Stimulated activated CD4-positive, alpha-beta T cell treated with anti-CD3 and anti-CD28 coated beads, TNF-alpha, amount 100 ng/mL, for 48 hours (primary cell): Measurements from ENCODE around the gene COBL.

Experiments
- DNase-seq, 3 donors: peaks; one replicate each; pipeline ENCODE4 v3.0.0-alpha.2; 2020; ENCODE audit warnings: low read depth in 3 of 3

The COBL gene

DNA sequence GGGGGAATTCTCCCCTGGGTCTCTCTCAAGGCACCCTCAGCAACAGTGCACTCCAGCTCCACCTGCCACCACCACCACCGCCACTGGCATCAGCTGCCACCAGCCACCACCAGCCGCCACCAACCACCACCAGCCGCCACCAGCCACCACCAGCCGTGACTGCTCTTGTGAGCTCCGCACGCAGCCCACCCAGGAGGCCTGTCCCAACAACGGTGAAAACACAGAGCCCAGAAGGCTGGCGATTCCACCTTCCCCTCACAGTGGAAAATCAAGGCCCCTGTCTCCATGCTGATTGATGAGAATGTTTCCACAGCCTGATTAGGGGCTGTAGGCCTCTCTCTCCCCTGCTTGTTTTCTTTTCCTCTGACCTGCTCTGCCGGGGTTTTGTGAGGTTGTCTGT, 41.1 kb downstream of the COBL start:
- no peak for DNase-seq

- no peak for DNase-seq
Measured at GRCh38 chr7:51274955-51275354, 41.7 kb downstream of the COBL start.

DNA sequence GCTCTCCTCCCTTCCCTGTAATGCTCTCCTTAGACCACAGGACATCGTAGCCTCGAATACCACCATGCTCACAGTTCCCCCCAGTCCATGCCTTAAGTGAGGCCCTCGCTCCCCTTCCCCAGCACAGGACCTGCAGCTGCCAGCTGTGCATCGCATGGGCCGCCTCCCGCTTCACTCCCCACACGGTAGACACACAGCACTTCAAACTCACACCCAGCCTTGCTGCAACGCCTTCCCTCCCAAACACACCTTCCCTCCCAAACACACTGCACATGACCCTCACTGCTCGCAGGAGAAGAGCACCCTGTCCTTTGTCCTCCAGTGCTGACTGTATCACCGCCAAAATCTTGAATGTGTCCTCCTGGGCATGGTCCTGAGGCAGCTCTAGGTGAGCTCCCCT, 42.6 kb downstream of the COBL start:
- DNase-seq, result no peak

DNA sequence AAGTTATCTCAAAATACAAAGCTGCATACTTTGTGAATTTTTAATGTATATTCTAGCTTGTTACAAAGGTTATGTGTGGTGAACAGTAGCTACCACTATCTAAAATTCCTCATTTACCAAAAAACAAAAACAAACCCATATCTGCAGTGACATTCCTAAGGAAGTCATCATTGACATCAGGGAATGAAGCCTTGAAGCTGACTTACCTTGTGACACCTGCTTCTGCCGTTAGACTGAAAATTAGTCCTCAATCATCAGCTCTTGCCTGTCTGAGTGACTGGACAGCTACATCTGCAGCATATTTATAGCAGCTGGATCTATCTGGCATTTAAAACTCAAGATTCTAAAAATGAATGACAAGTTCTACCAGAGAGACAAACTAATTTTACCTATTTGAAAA, 43.2 kb downstream of the COBL start:
- DNase-seq, result no peak

DNA sequence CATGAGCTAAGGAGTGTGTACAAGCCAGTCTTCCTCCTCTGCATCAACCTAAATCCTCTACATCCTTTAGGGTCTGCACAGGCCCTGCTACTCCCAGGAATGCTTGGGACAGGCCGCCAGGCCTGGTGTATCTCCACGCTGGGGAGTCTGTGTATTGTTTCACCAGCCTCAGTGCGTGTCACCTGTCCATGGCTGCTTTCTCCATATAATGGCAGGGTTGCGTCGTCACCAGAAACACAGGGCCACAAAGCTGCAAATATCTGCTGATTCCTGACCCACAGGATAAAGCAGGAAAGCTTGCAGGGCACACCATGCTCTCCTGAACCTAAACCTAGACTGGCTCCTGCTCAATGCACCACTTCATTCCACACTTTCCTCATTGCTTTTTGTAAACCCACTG, 45.6 kb downstream of the COBL start:
- DNase-seq, result no peak

DNA sequence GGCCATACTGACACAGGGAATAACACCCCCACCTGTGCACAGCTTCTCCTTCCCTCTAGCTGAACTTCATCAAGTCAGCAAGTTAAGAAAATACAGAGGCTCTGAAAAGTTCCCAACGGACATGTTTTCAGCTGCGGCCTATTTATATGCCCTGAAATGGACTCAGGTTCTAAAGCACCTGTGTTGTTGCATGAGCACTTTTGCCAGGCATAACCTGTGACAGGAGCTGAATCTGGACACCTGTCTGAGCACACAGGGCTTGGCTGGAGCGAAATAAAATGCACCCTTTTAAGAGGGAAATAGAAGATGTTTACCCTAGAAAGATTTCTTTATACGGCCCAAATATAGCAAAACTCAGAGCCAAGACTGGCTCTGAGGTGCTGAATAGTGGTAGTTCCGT, 46.7 kb downstream of the COBL start:
- DNase-seq, result no peak

GRCh38 chr7:51269321-51269720, 47.3 kb downstream of the COBL start:
- no peak for DNase-seq

- DNase-seq, result no peak
Measured at GRCh38 chr7:51268859-51269258, 47.8 kb downstream of the COBL start.

DNA sequence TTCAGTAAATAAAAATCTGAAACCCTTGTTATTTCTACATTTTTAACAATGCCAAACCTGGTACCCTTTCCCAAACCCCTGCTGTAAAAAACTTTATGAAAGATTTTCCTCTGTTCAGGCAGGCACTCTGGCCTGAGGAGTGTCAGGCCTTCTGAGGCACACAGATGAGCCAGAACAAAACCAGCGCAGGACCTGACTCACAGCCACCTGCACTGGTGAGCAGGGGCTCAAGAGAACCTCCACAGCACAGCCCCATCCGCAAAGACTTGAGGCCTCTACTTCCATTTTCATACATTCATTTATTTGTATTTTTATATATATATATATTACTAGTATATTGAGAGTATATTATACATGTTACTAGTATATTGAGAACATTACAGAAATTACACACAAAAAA, 49.4 kb downstream of the COBL start:
- no peak for DNase-seq

DNA sequence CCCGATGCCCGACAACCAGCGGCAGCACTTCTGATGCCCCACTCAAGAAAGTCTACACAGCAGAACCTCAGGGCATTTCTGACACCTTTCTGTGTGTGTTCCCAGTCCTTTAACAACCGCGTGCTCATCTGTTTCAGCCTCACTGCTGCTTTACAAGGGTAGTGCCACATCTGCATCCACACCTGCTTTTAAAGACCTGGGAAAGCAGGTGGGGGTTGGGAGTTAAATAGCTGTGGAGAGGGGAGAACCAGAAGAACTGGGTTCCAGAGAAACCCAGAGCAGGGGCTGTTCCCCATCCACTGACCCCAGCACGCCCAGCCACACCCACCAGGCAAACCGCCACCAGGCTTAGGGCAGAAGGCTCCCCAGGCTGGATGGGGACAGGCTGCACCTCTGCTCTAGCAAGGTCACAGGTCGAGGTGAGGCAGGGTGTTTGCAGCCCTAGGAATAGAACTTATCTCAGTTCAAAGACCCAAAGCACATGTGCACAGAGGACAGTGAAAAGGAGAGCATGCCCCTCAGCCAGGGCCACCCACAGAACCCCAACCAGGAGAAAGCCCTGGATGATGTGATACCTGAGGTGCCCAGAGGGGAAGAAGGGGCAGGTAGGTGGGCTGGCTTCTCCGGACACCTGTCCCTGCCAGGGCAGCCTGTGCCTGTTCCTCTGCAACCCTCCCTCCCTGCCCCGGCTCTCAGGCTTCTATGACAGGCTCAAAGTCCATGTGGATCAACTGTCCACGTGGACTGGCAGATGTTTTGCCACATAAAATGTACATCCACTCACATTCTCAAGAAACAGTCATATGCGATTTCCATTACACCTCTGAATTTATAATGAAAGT, 51.3 kb downstream of the COBL start:
- no peak for DNase-seq

DNA sequence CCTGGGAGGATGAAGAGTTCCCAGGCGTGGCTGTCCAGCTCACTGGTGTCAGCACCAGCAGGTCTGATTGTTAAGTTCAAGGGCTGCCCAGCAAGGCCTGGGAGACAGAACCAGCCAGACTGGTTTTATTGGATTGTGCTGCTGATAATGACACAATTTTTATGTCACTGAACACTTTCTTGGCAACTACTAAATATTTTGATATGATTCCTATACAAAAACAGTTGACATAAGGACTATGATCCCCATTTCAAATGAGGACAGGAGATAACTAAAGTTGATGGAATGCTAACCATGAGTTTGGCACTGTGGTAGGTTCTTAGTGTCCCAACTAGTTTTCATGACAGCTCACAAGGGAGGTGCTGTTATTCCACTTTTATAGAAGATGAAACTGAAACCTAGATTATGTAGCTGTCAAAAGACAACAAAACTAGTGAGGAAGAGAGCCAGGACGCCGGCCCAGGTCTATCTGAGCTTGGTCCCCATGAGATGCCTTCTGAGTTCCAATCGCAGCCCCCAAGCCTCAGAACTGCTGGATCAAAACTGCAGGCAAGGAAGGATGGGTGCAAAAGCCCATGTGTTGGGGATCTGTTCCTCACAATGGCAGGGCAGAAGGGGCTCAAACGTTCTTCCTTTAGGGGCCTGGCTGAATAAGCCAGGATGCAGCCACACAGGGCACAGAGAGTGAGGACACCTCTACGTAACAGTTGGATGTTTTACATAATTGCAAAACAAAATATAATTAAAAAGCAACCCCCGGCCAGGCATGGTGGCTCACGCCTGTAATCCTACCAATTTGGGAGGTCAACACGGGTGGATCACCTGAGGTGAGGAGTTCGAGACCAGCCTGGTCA, 52.8 kb downstream of the COBL start:
- no peak for DNase-seq

- no peak for DNase-seq
Measured at GRCh38 chr7:51262796-51263531, 53.6 kb downstream of the COBL start.

DNA sequence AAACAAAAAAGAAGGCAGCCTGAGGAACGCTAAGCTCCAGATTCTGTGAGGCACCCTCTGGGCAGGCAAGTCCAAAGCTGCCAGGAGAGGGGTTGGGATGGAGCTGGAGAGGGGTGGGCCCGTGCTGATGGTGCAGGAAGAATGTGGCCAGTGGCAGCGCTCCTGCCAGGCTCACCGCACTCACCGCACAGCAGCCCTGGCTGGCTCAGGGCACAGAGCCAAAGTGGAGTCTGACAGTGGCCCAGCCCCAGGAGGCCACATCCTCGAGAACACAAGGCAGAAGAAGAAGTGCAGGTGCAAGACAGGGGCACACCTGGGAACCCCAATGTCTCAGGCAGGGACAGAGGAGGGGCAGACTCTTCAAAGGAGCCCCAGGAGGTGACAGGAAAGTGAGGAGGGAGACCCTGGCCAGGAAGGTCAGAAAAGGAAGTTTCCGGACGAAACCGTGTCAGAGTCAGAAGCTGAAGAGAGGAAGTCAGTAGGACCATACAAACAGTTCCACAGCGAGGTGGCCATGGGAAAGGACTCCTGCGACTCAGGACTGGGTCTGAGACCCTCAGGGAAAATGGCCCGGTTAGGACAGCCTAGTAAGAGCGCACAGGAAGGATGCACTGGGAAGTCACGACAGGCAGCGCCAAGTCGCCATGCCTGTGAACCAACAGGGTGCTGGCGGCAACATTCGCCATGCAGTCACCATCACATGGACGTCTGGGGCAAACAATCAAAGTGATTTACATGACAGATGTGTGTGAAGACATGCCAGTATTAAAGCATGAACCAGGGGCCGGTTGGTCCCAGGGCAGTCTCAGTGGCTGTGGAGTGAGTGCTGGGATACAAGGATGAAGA, 54.4 kb downstream of the COBL start:
- DNase-seq, result no peak

- no peak for DNase-seq
Measured at GRCh38 chr7:51261117-51261835, 55.3 kb downstream of the COBL start.

DNA sequence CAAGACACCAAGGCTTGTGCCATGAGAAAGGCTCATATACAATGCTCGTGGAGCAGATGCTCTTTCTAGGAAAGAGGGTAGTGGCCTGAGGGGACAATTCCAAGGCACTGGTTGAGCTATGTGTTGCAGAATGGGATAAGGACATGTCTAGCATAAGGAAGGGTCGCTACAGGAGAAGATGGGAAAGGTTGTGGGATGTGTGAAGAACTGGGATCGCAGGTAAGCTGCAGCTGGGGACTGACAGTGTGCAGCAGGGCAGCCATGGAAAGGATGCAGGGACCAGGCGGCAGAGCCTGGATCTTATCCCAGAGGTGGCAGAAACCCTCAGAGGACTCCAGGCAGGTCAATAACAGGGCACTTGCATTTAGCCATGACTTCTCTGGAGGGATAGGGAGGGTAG, 56.1 kb downstream of the COBL start:
- no peak for DNase-seq

- DNase-seq, result no peak
Measured at GRCh38 chr7:51259766-51260165, 56.8 kb downstream of the COBL start.

GRCh38 chr7:51256916-51257315, 59.7 kb downstream of the COBL start:
- no peak for DNase-seq

DNA sequence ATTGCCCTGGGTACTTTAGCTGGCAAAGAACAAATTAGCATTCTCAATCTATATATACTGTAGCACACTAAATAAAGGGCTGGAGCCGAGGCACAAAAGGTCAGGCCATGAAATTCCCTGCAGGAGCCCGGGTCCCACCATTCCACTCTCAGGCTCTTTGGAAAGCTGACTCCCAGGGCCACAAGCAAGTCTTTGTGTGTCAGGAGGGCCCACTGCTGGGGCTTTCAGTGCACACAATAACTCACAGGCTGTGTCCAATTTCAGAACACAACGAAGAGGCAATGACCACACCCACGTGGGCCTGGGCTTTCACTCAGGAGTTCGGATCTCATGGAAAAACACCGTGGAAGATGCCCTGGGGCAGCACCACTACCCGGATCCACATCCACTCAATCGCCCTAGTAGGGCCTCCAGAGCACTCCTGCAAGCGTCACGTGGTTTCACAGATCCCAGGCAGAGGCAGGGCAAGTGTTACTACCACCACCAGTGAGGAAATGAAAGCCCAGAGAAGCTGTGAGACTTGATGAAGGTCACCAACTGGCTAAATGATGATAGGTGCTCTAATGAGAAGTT, 60.3 kb downstream of the COBL start:
- no peak for DNase-seq

- DNase-seq, result no peak
Measured at GRCh38 chr7:51255536-51256208, 60.9 kb downstream of the COBL start.

DNA sequence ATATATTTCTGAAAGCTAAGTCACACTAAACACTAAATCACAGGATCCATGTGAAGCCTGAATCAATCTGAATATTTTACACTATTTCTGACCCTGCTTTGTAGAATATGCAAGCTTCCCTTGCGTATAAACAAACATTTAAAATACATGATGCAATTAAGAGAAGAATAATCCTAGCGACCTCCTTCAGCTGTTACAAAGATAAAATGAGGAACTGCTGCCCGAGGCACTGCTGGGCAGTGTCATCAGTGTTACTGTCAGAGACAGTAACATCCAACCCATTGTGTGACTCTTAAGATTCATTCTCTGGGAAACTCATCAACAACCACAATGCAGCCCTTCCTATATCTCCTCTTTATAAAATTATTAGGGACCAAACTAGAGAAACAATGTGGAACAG, 61.6 kb downstream of the COBL start:
- no peak for DNase-seq
